ENCODE results near the gene PAK1.

DNA sequence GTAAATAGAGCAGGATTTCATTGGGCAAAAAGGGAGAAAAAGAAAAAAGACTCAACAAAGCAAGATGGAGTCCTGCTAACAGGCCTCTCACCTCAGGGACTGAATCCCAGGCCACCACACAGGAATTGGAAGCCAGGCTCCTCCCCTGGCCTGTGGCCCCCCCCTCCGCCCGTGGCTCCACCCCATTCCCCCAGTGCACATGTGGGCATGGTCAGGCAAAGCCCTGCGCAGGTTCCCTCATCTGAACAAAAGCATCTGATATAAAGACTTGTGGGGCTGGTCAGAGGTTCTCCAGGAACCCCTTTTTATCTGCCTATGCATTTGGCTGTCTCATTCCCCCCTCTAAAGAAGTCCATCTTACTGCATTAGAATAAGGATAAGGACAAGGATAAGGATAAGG is 46.0 kb upstream of the PAK1 start:
- TF ChIP-seq, protein P1, sequence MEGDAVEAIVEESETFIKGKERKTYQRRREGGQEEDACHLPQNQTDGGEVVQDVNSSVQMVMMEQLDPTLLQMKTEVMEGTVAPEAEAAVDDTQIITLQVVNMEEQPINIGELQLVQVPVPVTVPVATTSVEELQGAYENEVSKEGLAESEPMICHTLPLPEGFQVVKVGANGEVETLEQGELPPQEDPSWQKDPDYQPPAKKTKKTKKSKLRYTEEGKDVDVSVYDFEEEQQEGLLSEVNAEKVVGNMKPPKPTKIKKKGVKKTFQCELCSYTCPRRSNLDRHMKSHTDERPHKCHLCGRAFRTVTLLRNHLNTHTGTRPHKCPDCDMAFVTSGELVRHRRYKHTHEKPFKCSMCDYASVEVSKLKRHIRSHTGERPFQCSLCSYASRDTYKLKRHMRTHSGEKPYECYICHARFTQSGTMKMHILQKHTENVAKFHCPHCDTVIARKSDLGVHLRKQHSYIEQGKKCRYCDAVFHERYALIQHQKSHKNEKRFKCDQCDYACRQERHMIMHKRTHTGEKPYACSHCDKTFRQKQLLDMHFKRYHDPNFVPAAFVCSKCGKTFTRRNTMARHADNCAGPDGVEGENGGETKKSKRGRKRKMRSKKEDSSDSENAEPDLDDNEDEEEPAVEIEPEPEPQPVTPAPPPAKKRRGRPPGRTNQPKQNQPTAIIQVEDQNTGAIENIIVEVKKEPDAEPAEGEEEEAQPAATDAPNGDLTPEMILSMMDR (IDR thresholded peaks at IDR 0.05; ENCODE audit: insufficient read depth, low read depth, low read length) = no peak
- TF ChIP-seq EZH2 (IDR thresholded peaks at IDR 0.05; ENCODE audit: insufficient read depth, low read length) = no peak
